HEK293T (cell line): ENCODE measurements around the gene REEP6.

Experiments used
- CTCF ChIA-PET: fragments of 350-600 bp; formaldehyde crosslinking; extraction: SDS; loops from one replicate; lab custom pipeline; 2021; ENCODE audit warnings: antibody characterized with exemption, inconsistent platforms; lab: Yijun Ruan, JAX
- POLR2A ChIA-PET: fragments of 350-600 bp; formaldehyde crosslinking; extraction: SDS; loops from one replicate; lab custom pipeline; 2020; ENCODE audit warnings: antibody characterized with exemption, inconsistent platforms; lab: Yijun Ruan, JAX
- DNase-seq: peaks from one replicate; pipeline ENCODE4 v3.0.0; 2012; ENCODE audit warnings: mixed read lengths; ENCODE audit errors: extremely low spot score
- ARNT ChIP-seq: fragments of 450-650 bp; IDR thresholded peaks from 2 replicates; pipeline ENCODE4 v1.6.1; 2017; ENCODE audit warnings: mild to moderate bottlenecking
- BHLHE40 ChIP-seq: fragments of 450-650 bp; IDR thresholded peaks from 2 replicates; pipeline ENCODE4 v1.6.1; 2016; ENCODE audit warnings: mild to moderate bottlenecking, moderate library complexity, borderline replicate concordance
- CTBP1 ChIP-seq: fragments of 450-650 bp; IDR thresholded peaks from 2 replicates; pipeline ENCODE4 v1.6.1; 2016; ENCODE audit warnings: borderline replicate concordance
- ELF4 ChIP-seq: fragments of 450-650 bp; IDR thresholded peaks from 2 replicates; pipeline ENCODE4 v1.6.1; 2017; ENCODE audit warnings: antibody characterized with exemption
- FOXA1 ChIP-seq: fragments of 450-650 bp; IDR thresholded peaks from 2 replicates; pipeline ENCODE4 v1.6.1; 2016; ENCODE audit warnings: mild to moderate bottlenecking
- FOXK2 ChIP-seq: fragments of 450-650 bp; IDR thresholded peaks from 2 replicates; pipeline ENCODE4 v1.6.1; 2016; ENCODE audit warnings: mild to moderate bottlenecking
- FOXM1 ChIP-seq: fragments of 450-650 bp; IDR thresholded peaks from 2 replicates; pipeline ENCODE4 v1.6.1; 2017; ENCODE audit warnings: mild to moderate bottlenecking, borderline replicate concordance
- HDGF ChIP-seq: fragments of 450-650 bp; IDR thresholded peaks from 2 replicates; pipeline ENCODE4 v1.6.1; 2017; ENCODE audit warnings: antibody characterized with exemption, borderline replicate concordance
- L3MBTL2 ChIP-seq: fragments of 450-650 bp; conservative IDR thresholded peaks from 2 replicates; pipeline ENCODE4 v1.6.1; 2016; ENCODE audit warnings: mild to moderate bottlenecking
- LEF1 ChIP-seq: fragments of 450-650 bp; IDR thresholded peaks from 2 replicates; pipeline ENCODE4 v1.6.1; 2017; ENCODE audit warnings: mild to moderate bottlenecking, borderline replicate concordance
- NFRKB ChIP-seq: fragments of 450-650 bp; IDR thresholded peaks from 2 replicates; pipeline ENCODE4 v1.6.1; 2016; ENCODE audit warnings: mild to moderate bottlenecking, moderate library complexity
- SP1 ChIP-seq: fragments of 450-650 bp; IDR thresholded peaks from 2 replicates; pipeline ENCODE4 v1.6.1; 2017
- SUZ12 ChIP-seq: fragments of 450-650 bp; IDR thresholded peaks from 2 replicates; pipeline ENCODE4 v1.6.1; 2016; ENCODE audit warnings: mild to moderate bottlenecking
- TARDBP ChIP-seq: fragments of 450-650 bp; IDR thresholded peaks from 2 replicates; pipeline ENCODE4 v1.6.1; 2016
- ZNF384 ChIP-seq: fragments of 450-650 bp; IDR thresholded peaks from 2 replicates; pipeline ENCODE4 v1.6.1; 2016
- TF ChIP-seq, protein P1 (sequence below): fragments of 450-650 bp; IDR thresholded peaks from 2 replicates; pipeline ENCODE4 v1.6.1; 2016

Gene REEP6

DNA sequence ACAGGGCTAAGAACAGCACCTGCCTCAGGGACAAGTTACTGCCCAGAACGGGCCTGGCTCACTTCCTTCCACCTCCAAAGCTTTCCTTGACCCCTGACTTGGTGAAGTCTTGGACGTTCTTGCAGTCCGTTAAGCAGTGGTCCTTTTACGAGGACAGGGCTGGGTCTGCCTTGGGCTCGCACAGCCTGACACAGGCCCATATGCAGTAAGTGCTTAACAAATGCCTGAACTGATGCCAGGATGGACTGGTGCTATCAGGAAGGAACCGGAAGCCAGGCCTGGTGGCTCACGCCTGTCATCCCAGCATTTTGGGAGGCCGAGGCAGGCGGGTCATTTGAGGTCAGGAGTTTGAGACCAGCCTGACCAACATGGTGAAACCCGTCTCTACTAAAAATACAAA is 31.1 kb downstream of the REEP6 start:
- no peak for DNase-seq
- CTCF ChIA-PET = no interaction called here
- POLR2A ChIA-PET = no interaction called here
- TF ChIP-seq TARDBP (no peak), BHLHE40 (no peak), CTBP1 (no peak), ARNT (no peak), SP1 (no peak), SUZ12 (no peak)
- TF ChIP-seq, protein P1, sequence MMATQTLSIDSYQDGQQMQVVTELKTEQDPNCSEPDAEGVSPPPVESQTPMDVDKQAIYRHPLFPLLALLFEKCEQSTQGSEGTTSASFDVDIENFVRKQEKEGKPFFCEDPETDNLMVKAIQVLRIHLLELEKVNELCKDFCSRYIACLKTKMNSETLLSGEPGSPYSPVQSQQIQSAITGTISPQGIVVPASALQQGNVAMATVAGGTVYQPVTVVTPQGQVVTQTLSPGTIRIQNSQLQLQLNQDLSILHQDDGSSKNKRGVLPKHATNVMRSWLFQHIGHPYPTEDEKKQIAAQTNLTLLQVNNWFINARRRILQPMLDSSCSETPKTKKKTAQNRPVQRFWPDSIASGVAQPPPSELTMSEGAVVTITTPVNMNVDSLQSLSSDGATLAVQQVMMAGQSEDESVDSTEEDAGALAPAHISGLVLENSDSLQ = no peak

DNA sequence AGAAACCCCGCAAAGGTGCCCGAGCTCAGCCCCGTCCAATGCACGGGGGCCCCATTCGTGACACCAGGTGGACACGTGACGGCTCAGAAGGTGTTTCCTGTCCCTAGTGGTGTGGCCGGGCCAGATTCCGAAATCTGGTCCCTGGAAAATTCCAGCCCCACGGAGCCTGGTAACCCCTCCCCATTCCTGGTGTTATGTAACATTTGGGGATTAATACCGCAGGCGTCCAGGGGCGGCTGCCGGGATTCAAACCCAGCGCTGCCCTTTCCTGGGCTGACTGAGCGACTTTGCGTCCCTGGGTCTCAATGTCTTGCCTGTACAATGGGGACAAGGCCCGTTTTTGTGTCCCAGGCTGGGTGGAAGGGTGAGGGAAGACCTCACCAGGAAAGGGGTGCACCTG is 31.9 kb downstream of the REEP6 start:
- no peak for DNase-seq
- POLR2A ChIA-PET = no interaction called here
- TF ChIP-seq SUZ12 = no peak
- no peak for TF ChIP-seq FOXK2
- TF ChIP-seq SP1 = no peak
- TF ChIP-seq FOXM1 = no peak
- no peak for TF ChIP-seq ZNF384
- TF ChIP-seq ELF4 = no peak
- no peak for TF ChIP-seq LEF1
- CTCF ChIA-PET = no interaction called here

DNA sequence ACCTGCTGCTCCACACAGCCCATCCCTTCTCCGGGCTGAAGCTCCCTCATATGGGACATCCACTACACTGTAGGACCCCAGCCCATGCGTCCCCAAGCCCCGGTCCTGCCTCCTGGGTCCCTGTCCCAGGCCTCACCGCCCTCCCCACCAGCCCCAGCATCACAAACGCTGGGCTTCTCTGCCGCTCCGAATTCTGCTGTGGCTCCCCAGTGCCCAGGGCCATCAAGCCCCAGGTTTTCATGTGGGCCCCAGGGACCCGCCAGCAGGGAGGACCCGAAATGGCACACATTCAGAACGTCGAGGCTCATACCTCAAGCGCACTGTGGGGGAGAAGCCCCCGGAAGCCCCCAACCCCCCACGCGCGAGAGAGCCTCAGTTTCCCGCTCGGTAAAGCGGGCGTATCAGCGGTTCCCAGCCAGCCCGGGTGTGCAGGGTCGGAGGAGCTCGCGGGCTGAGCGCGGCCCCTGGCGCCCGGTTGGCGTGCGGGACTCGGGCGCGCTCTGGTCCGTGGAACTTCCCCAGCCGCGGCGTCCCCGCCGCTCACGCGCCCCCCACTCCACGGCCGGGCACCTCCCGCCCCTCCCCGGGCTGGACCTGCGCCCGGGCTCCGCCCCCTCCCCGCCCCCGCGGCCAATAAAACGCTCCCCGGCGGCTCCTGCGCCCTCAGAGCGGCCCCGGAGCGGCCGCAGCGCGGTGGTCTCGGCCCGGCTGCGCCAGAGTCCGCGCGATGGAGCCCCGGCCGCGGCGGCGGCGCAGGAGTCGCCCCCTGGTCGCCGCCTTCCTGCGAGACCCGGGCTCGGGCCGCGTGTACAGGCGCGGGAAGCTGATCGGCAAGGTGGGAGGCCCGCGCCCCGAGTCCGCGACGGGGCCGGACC is 32.7 kb downstream of the REEP6 start, which contains the start of gene PLK5:
Gene PLK5 (plus strand): TSS at position 666 of the 875 bp plus-strand sequence. CDS start 2,920 bp downstream, outside the sequence.
- no peak for TF ChIP-seq FOXM1
- no peak for TF ChIP-seq HDGF
- TF ChIP-seq ZNF384 = no peak
- TF ChIP-seq L3MBTL2 = no peak
- TF ChIP-seq BHLHE40 = no peak
- TF ChIP-seq LEF1 = no peak
- ChIA-PET POLR2A (no interaction called here), CTCF (no interaction called here)
- no peak for DNase-seq

DNA sequence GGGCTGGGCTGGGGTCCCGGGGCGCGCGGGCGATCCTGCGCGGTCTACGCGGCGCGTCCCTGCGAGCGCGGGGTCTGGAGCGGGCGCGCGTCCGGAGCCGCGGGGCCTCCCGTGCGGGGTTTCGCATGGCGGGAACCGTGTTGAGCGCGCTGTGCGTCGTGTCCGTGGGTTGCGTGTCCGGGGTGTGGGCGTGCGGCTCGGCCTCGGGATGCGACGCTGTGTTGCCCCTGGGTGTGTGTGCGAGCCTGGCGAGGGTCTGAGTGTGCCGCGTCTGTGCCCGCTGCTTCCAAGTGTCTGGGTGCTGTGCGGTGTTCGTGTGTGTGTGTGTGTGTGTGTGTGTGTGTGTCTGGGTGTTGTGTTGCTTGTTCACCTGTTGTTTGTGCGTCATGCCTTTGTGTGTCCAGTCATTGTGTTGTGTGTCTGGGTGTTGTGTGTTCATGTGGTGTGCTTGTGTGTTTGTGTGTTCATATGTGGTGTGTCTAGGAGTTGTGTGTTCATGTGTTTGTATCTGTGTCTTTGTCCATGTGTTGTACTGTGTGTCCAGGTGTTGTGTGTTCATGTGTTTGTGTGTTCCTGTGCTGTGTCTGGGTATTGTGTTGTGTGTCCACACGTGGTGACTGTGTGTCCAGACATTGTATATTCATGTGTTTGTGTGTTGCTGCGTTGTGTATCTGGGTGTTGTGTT is 33.4 kb downstream of the REEP6 start:
- CTCF ChIA-PET = no interaction called here
- POLR2A ChIA-PET = no interaction called here
- DNase-seq = no peak
- no peak for TF ChIP-seq FOXM1
- TF ChIP-seq BHLHE40 = no peak
- TF ChIP-seq LEF1 = no peak
- TF ChIP-seq HDGF = no peak
- no peak; the same call in 1 of the 2 replicates for TF ChIP-seq L3MBTL2
- no peak for TF ChIP-seq ARNT
- TF ChIP-seq NFRKB = no peak
- no peak for TF ChIP-seq CTBP1
- no peak for TF ChIP-seq SUZ12
- no peak; the same call in 1 of the 2 replicates for TF ChIP-seq TARDBP
- no peak for TF ChIP-seq SP1
- TF ChIP-seq ZNF384 = no peak

DNA sequence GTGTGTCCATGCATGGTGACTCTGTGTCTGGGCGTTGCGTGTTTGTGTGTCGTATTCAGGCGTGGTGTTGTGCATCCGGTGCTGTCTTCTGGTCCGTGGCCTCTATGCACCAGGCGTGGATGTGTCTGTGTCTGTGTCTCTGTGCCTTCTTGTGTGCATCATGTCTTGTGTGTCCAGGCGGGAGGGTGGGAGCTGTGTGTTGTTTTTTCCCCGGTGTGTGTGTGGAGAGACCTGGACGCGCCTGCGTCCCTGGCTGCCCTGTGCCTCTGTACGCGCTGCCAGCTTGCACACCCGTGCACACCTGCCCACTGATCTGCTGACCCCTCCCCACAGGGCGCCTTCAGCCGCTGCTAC is 34.0 kb downstream of the REEP6 start:
- no peak for DNase-seq
- TF ChIP-seq SP1 (no peak), NFRKB (no peak), TARDBP (no peak), HDGF (no peak), ZNF384 (no peak), FOXA1 (no peak), FOXK2 (no peak), BHLHE40 (no peak)
- TF ChIP-seq, protein P1 = no peak
- ChIA-PET POLR2A (no interaction called here), CTCF (no interaction called here)

DNA sequence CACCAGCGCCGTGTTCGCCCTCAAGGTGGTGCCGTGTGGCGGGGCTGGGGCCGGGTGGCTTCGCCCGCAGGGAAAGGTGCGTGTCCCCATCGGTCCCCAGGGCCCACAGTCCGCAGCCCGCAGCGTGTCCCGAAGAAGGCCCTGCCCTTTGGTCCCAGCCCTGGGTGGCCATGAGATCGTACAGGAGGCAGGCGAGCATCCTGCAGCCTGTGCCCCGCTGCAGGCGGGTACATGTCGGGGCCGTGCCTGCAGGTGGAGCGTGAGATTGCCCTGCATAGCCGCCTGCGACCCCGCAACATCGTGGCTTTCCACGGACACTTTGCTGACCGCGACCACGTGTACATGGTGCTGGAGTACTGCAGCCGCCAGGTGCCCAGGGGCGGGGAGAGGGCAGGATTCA is 34.4 kb downstream of the REEP6 start:
- TF ChIP-seq FOXK2 (no peak), CTBP1 (no peak), SP1 (no peak)
- POLR2A ChIA-PET = no interaction called here
- DNase-seq = no peak
- CTCF ChIA-PET = no interaction called here

DNA sequence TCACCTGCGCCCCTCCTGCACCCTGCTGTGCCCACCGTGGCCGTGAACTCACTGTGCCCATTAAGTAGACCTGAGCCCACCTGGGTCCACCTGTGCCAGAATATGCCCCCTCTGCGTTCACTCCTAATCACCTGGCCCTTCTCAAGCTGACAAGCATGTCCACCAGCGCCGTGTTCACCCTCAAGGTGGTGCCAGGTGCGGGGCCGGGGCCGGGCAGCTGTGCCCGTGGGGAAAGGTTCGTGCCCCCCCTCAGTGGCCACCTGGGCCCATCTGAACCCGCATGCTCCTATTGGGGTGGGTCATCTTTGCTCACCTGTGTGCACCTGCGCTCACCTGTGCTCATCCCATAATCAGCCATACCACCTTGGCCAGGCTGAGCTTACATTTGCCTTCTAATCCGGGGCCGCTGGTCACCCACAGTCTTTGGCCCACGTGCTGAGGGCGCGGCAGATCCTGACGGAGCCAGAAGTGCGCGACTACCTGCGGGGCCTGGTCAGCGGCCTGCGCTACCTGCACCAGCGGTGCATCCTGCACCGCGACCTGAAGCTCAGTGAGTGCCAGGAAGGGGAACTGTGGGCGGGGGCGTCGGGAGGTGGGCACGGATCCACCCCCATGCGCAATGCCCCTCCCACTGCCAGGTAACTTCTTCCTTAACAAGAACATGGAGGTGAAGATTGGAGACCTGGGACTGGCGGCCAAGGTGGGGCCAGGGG is 35.2 kb downstream of the REEP6 start:
- TF ChIP-seq ELF4 (no peak), HDGF (no peak), CTBP1 (no peak), NFRKB (no peak), SUZ12 (no peak), BHLHE40 (no peak), FOXK2 (no peak), ARNT (no peak), FOXA1 (no peak), FOXM1 (no peak), LEF1 (no peak), TARDBP (no peak), ZNF384 (no peak)
- TF ChIP-seq, protein P1 = no peak
- POLR2A ChIA-PET = no interaction called here
- no peak for DNase-seq
- CTCF ChIA-PET = no interaction called here
